HepG2 (cell line): Measurements from ENCODE around the gene THY1. TPM values are rescaled to one million over a fixed set of nuclear protein-coding genes. Genes with fewer than 3 reads are reported as not detected.

Experiments
- ATAC-seq: fragments of 200-7000 bp; cut with Tn5 transposase; 3 replicates; pipeline ENCODE4 v1.9.1; 2020; ENCODE audit warnings: mild to moderate bottlenecking, moderate library complexity
- BruUV-seq: library from RNA; stranded (reverse); fragments of 400-500 nt; replicated peaks from 2 replicates; lab custom pipeline; 2021; lab: Mats Ljungman, UMichigan
- CTCF ChIA-PET: fragments of 300-600 bp; formaldehyde crosslinking; extraction: SDS; loops from one replicate; lab custom pipeline; 2021; ENCODE audit warnings: low total read pairs, inconsistent platforms, low intra/inter-chr PET ratio; lab: Yijun Ruan, JAX
- POLR2A ChIA-PET: fragments of 350-600 bp; sonication (Branson Sonifier 250); formaldehyde crosslinking; loops from one replicate; lab custom pipeline; 2020; ENCODE audit warnings: antibody characterized with exemption, inconsistent platforms; lab: Yijun Ruan, JAX
- DNase-seq: peaks from one replicate; pipeline ENCODE4 v3.0.0-alpha.2; 2015; ENCODE audit warnings: low spot score
- FAIRE-seq: peaks from 3 replicates; lab custom pipeline; 2011; peaks lifted over from hg19 to GRCh38; lab: Jason Lieb, UNC
- H2AFZ ChIP-seq: one replicate; pipeline ENCODE4 v1.6.1; 2011; ENCODE audit warnings: low read length, inconsistent platforms
- H3K27ac ChIP-seq: fragments of 300-600 bp; 3 replicates; pipeline ENCODE4 v1.8.0; 2011; ENCODE audit warnings: mixed run types, mild to moderate bottlenecking, mixed read lengths, low read length, inconsistent platforms; ENCODE audit not compliant: insufficient read depth; ENCODE audit errors: extremely low read length
- H3K27me3 ChIP-seq, 2 experiments: fragments of 200-600 bp in 1 of 2; 2 replicates in 1 of 2; 3 replicates in 1 of 2; pipeline versions ENCODE4 v1.6.0 to v1.8.0; 2011; ENCODE audit warnings: low read length in 2 of 2, mild to moderate bottlenecking in 2 of 2, moderate library complexity in 2 of 2, inconsistent platforms in 1 of 2; ENCODE audit not compliant: insufficient read depth in 2 of 2, control insufficient read depth in 1 of 2
- H3K36me3 ChIP-seq, 2 experiments: fragments of 200-600 bp in 1 of 2; replicated peaks in 1 of 2; 2 replicates in 1 of 2; 3 replicates in 1 of 2; pipeline versions ENCODE4 v1.5.1 to v1.8.0; 2011; ENCODE audit warnings: low read length in 2 of 2, inconsistent platforms in 1 of 2; ENCODE audit not compliant: insufficient read depth in 2 of 2, control insufficient read depth in 1 of 2
- H3K4me1 ChIP-seq: 2 replicates; pipeline ENCODE4 v1.5.1; 2012; ENCODE audit warnings: low read length, inconsistent platforms; ENCODE audit not compliant: insufficient read depth
- H3K4me2 ChIP-seq: 2 replicates; pipeline ENCODE4 v1.6.0; 2011; ENCODE audit warnings: low read depth, low read length, inconsistent platforms
- H3K4me3 ChIP-seq, 3 experiments: fragments of 200-600 bp in 1 of 3; sonication (generic), shearing (Covaris generic) in 1 of 3; replicated peaks in 1 of 3; 2 replicates each; pipeline ENCODE4 v1.5.1; 2011 to 2016; ENCODE audit warnings: low read length in 3 of 3, inconsistent platforms in 2 of 3, low read depth in 2 of 3, mild to moderate bottlenecking in 2 of 3, control low read depth in 1 of 3, mixed read lengths in 1 of 3; ENCODE audit not compliant: insufficient read depth in 1 of 3
- H3K79me2 ChIP-seq: one replicate; pipeline ENCODE4 v1.6.1; 2011; ENCODE audit warnings: low read length, inconsistent platforms; ENCODE audit not compliant: insufficient read depth
- H3K9ac ChIP-seq: 2 replicates; pipeline ENCODE4 v1.6.0; 2011; ENCODE audit warnings: mild to moderate bottlenecking, low read depth, low read length, inconsistent platforms; ENCODE audit not compliant: insufficient read depth
- H3K9me3 ChIP-seq: 2 replicates; pipeline ENCODE4 v1.5.1; 2012; ENCODE audit warnings: mild to moderate bottlenecking, low read length
- H4K20me1 ChIP-seq: 2 replicates; pipeline ENCODE4 v1.6.0; 2011; ENCODE audit warnings: inconsistent platforms, mild to moderate bottlenecking, low read length, moderate library complexity; ENCODE audit not compliant: insufficient read depth
- CREB1 ChIP-seq, 2 experiments: fragments of 450-650 bp in 1 of 2; IDR thresholded peaks; 2 replicates each; pipeline ENCODE4 v1.6.1; 2016 to 2017; ENCODE audit warnings: control low read depth in 1 of 2, mild to moderate bottlenecking in 1 of 2, missing compliant biosample characterization in 1 of 2, missing genetic modification characterization in 1 of 2
- DPF2 ChIP-seq: sonication (generic); formaldehyde crosslinking; IDR thresholded peaks from 2 replicates; pipeline ENCODE4 v1.4.0; 2020; ENCODE audit warnings: mild to moderate bottlenecking, low read depth, missing genetic modification reagents, borderline replicate concordance
- HCFC1 ChIP-seq: fragments of 150-350 bp; IDR thresholded peaks from 2 replicates; pipeline ENCODE4 v1.6.1; 2014; ENCODE audit warnings: low read depth, low read length
- RELA ChIP-seq: sonication (generic); formaldehyde crosslinking; IDR thresholded peaks from 2 replicates; pipeline ENCODE4 v1.4.0; 2020; ENCODE audit warnings: missing genetic modification reagents
- TAF15 ChIP-seq: fragments of 200-400 bp; formaldehyde crosslinking; IDR thresholded peaks from one replicate; pipeline ENCODE4 v1.6.1; 2018; ENCODE audit warnings: mild to moderate bottlenecking, low read depth, low read length; ENCODE audit not compliant: poor library complexity, severe bottlenecking
- ZFP36L2 ChIP-seq: sonication (generic); formaldehyde crosslinking; IDR thresholded peaks from 2 replicates; pipeline ENCODE4 v1.4.0; 2020; ENCODE audit warnings: missing genetic modification reagents
- ZNF614 ChIP-seq: IDR thresholded peaks from 2 replicates; pipeline ENCODE4 v1.6.1; 2018; ENCODE audit warnings: missing biosample characterization, missing genetic modification reagents, inconsistent platforms, borderline replicate concordance
- ZNF766 ChIP-seq: sonication (generic); formaldehyde crosslinking; IDR thresholded peaks from 2 replicates; pipeline ENCODE4 v1.5.0; 2020; ENCODE audit warnings: missing genetic modification reagents, borderline replicate concordance
- ZNF775 ChIP-seq: sonication (generic); formaldehyde crosslinking; IDR thresholded peaks from 2 replicates; pipeline ENCODE4 v1.4.0; 2020; ENCODE audit warnings: missing genetic modification reagents, mild to moderate bottlenecking, moderate library complexity, borderline replicate concordance
- WGBS: methylation state at CpG from one replicate; pipeline ENCODE4 v1.1.6; 2017; ENCODE audit warnings: low lambda C conversion rate; 5-methylcytosine and 5-hydroxymethylcytosine counted together
- in situ Hi-C: cut with HindIII; loops from 2 replicates; pipeline ENCODE4 v1.10.0; 2017; ENCODE audit warnings: low pct_unique_long_range_greater_than_20kb; ENCODE audit not compliant: extremely low pct_ligation_motif_present
- intact Hi-C: fragments of 100-400 bp; cut with micrococcal nuclease; formaldehyde crosslinking; loops from one replicate; pipeline ENCODE4 v1.10.0; 2022; ENCODE audit not compliant: unreplicated experiment
- polyA plus RNA-seq, 8 experiments: library from polyadenylated mRNA; depleted of rRNA in 3 of 8; stranded (reverse) in 7 of 8; unstranded in 1 of 8; fragments of >200 nt; fragmentation: Illumina TruSeq in 4 of 8; extraction: Trizol in 4 of 8; gene quantifications; 2 replicates each; pipeline versions ENCODE4 v1.2.1 to v1.2.3, GENCODE V29; 2011 to 2016; ENCODE audit warnings: low read depth in 4 of 8, missing spikeins in 1 of 8, mixed read lengths in 1 of 8; ENCODE audit not compliant: insufficient read depth in 1 of 8
- total RNA-seq, 5 experiments: library from RNA; depleted of rRNA; stranded (reverse); fragments of >200 nt; fragmentation: Illumina TruSeq; extraction: Trizol; gene quantifications; 2 replicates each; pipeline ENCODE4 v1.2.3, GENCODE V29; 2016; ENCODE audit warnings: low read depth in 1 of 5
- TF ChIP-seq, protein P1 (sequence below): sonication (generic); formaldehyde crosslinking; IDR thresholded peaks from 2 replicates; pipeline ENCODE4 v1.4.0; 2020; ENCODE audit warnings: low read depth, mild to moderate bottlenecking, missing genetic modification reagents
- TF ChIP-seq, protein P2 (sequence below): sonication (generic); formaldehyde crosslinking; IDR thresholded peaks from 2 replicates; pipeline ENCODE4 v1.4.0; 2020; ENCODE audit warnings: missing genetic modification reagents, borderline replicate concordance
- TF ChIP-seq, protein P3 (sequence below): sonication (generic); formaldehyde crosslinking; IDR thresholded peaks from 2 replicates; pipeline ENCODE4 v1.4.0; 2020; ENCODE audit warnings: missing genetic modification reagents

The THY1 gene
- total and polyA plus RNA-seq, 2 of the 13 experiments (the other 11 are each of a cell fraction or from before 2014, with no cell fraction given), result not detected

DNA sequence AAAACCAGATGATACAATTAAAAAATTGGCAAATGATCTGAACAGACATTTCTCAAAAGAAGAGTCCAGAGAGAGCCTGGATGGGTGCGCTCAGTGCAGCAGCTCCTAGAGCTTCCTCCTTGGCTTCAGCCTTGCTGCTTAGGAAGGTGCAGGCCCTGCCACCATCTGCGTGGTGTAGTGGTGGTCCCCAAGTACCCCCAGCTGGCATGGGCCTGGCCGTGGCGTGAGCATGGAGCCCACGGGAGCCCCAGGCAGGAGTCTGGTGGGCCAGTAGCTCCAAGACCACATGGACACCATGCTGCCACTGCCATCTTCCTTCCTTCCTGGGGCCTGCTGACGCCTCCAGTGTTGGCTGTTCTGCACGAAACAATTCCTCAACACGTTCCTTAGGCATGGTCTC lies 20.5 kb downstream of the THY1 start:
- Histone ChIP-seq H2AFZ (no peak overlapping the region), H3K4me3 (no peak overlapping the region), H3K4me1 (peaks cover 9% of the 10 kb centered on the region), H4K20me1 (no peaks in the 10 kb centered on the region), H3K4me2 (no peak overlapping the region), H3K36me3 (no peaks in the 10 kb centered on the region; a peak in 1 of 5 replicates), H3K27me3 (no peaks in the 10 kb centered on the region), H3K9ac (no peak overlapping the region)
- in situ Hi-C loops (no loop called here), intact Hi-C loops (no loop called here)
- FAIRE-seq (no peak), DNase-seq (no peak), ATAC-seq (no peak)
- ChIA-PET CTCF (no interaction called here), POLR2A (no interaction called here)
- TF ChIP-seq CREB1 (IDR thresholded peaks at IDR 0.05) (no peak), CREB1 (CRISPR knock-in tag; IDR thresholded peaks at IDR 0.05) (no peak), TAF15 (no peak), ZNF775 (CRISPR knock-in tag) (no peak), HCFC1 (no peak), ZNF766 (no peak), DPF2 (CRISPR knock-in tag) (no peak), RELA (CRISPR knock-in tag) (no peak), ZNF614 (CRISPR knock-in tag) (no peak), ZFP36L2 (CRISPR knock-in tag) (no peak)
- TF ChIP-seq, protein P1, sequence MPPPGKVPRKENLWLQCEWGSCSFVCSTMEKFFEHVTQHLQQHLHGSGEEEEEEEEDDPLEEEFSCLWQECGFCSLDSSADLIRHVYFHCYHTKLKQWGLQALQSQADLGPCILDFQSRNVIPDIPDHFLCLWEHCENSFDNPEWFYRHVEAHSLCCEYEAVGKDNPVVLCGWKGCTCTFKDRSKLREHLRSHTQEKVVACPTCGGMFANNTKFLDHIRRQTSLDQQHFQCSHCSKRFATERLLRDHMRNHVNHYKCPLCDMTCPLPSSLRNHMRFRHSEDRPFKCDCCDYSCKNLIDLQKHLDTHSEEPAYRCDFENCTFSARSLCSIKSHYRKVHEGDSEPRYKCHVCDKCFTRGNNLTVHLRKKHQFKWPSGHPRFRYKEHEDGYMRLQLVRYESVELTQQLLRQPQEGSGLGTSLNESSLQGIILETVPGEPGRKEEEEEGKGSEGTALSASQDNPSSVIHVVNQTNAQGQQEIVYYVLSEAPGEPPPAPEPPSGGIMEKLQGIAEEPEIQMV (CRISPR knock-in tag), result no peak
- TF ChIP-seq, protein P2, sequence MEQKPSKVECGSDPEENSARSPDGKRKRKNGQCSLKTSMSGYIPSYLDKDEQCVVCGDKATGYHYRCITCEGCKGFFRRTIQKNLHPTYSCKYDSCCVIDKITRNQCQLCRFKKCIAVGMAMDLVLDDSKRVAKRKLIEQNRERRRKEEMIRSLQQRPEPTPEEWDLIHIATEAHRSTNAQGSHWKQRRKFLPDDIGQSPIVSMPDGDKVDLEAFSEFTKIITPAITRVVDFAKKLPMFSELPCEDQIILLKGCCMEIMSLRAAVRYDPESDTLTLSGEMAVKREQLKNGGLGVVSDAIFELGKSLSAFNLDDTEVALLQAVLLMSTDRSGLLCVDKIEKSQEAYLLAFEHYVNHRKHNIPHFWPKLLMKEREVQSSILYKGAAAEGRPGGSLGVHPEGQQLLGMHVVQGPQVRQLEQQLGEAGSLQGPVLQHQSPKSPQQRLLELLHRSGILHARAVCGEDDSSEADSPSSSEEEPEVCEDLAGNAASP, result no peak
- TF ChIP-seq, protein P3, sequence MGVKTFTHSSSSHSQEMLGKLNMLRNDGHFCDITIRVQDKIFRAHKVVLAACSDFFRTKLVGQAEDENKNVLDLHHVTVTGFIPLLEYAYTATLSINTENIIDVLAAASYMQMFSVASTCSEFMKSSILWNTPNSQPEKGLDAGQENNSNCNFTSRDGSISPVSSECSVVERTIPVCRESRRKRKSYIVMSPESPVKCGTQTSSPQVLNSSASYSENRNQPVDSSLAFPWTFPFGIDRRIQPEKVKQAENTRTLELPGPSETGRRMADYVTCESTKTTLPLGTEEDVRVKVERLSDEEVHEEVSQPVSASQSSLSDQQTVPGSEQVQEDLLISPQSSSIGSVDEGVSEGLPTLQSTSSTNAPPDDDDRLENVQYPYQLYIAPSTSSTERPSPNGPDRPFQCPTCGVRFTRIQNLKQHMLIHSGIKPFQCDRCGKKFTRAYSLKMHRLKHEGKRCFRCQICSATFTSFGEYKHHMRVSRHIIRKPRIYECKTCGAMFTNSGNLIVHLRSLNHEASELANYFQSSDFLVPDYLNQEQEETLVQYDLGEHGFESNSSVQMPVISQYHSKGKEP (CRISPR knock-in tag), result no peak
- TF ChIP-seq, all 625 proteins: peak for 0
- 90% methylated on average over 4 of the region's 8 CpGs for WGBS
- Histone ChIP-seq H3K27ac (no peak overlapping the region), H3K79me2 (no peaks in the 10 kb centered on the region), H3K9me3 (peaks cover 21% of the 10 kb centered on the region)
- no TSS peak for BruUV-seq
